Measurements from ENCODE around the gene TRIM44.
"Not testable (repeated sequence)": the region's sequence is repeated elsewhere in the genome, so short reads cannot be mapped to it uniquely, and the experiment has no call there.

The TRIM44 gene

DNA sequence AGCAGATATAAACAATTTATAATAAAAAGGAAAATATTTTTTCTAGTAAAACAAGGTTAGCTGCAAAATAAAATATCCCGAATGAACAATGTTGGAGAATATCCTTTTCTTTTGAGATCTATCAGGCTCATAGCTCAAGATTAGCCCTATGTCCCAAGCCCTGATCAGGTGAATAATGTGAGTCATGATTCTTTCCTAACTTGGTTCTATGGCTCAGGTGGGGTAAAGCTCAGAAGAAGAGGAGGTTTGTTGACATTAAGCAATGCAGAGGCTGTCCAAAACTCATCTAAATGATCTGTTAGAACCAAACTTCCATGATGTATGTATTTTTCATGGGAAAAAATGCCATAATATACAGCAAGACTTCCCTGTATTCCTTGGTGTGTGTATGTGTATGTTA is 86.1 kb downstream of the TRIM44 start:
- H3K27ac ChIP-seq = no peak overlapping the region
- no peak overlapping the region for H3K4me3 ChIP-seq (ENCODE audit: low read depth, low read length)
- no peak overlapping the region for H2AFZ ChIP-seq

DNA sequence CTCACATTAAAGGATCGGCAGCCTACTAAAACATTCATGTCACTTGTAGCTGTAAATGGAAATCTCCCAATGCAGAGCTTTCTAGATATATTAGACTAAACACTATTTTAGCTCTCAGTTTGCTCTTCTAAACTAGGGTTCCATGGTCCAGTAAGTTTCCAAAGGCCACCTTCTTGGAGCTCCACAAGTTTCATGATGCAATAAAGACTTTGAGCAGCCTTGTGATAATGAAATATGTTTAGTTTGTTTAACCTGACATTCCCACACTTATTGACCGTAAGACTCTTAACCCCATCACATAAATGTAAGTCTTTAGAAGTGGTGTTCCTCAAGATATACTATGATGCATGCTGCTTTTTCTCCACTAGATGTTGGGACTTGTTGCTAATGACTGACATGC is 87.7 kb downstream of the TRIM44 start:
- no peak overlapping the region for H3K9ac ChIP-seq
- no peaks in the 10 kb centered on the region for H3K4me1 ChIP-seq
- H3K9me3 ChIP-seq (ENCODE audit: control insufficient read depth, low read length) = no peaks in the 10 kb centered on the region
- no peak overlapping the region for H3K4me3 ChIP-seq (ENCODE audit: low read depth, low read length)
- no peak overlapping the region for H3K27ac ChIP-seq
- no peak overlapping the region for H2AFZ ChIP-seq
- no peaks in the 10 kb centered on the region for H3K79me2 ChIP-seq
- no peaks in the 10 kb centered on the region for H3K27me3 ChIP-seq (ENCODE audit: control insufficient read depth, insufficient read depth, low read length)
- no peaks in the 10 kb centered on the region for H3K36me3 ChIP-seq (ENCODE audit: control insufficient read depth, insufficient read depth, low read length)
- TF ChIP-seq, protein P1, sequence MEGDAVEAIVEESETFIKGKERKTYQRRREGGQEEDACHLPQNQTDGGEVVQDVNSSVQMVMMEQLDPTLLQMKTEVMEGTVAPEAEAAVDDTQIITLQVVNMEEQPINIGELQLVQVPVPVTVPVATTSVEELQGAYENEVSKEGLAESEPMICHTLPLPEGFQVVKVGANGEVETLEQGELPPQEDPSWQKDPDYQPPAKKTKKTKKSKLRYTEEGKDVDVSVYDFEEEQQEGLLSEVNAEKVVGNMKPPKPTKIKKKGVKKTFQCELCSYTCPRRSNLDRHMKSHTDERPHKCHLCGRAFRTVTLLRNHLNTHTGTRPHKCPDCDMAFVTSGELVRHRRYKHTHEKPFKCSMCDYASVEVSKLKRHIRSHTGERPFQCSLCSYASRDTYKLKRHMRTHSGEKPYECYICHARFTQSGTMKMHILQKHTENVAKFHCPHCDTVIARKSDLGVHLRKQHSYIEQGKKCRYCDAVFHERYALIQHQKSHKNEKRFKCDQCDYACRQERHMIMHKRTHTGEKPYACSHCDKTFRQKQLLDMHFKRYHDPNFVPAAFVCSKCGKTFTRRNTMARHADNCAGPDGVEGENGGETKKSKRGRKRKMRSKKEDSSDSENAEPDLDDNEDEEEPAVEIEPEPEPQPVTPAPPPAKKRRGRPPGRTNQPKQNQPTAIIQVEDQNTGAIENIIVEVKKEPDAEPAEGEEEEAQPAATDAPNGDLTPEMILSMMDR (IDR thresholded peaks at IDR 0.05) = no peak
- H3K4me2 ChIP-seq (ENCODE audit: low read length) = no peak overlapping the region

More for the DNA sequence above, 86.1 kb downstream of the TRIM44 start:
- no peaks in the 10 kb centered on the region for H3K4me1 ChIP-seq
- H3K79me2 ChIP-seq = no peaks in the 10 kb centered on the region
- TF ChIP-seq, protein P1 (IDR thresholded peaks at IDR 0.05) = no peak
- no peaks in the 10 kb centered on the region for H3K36me3 ChIP-seq (ENCODE audit: control insufficient read depth, insufficient read depth, low read length)
- no peaks in the 10 kb centered on the region for H3K27me3 ChIP-seq (ENCODE audit: control insufficient read depth, insufficient read depth, low read length)
- H3K9ac ChIP-seq = no peak overlapping the region
- H3K9me3 ChIP-seq (ENCODE audit: control insufficient read depth, low read length) = no peaks in the 10 kb centered on the region
- no peak overlapping the region for H3K4me2 ChIP-seq (ENCODE audit: low read length)

DNA sequence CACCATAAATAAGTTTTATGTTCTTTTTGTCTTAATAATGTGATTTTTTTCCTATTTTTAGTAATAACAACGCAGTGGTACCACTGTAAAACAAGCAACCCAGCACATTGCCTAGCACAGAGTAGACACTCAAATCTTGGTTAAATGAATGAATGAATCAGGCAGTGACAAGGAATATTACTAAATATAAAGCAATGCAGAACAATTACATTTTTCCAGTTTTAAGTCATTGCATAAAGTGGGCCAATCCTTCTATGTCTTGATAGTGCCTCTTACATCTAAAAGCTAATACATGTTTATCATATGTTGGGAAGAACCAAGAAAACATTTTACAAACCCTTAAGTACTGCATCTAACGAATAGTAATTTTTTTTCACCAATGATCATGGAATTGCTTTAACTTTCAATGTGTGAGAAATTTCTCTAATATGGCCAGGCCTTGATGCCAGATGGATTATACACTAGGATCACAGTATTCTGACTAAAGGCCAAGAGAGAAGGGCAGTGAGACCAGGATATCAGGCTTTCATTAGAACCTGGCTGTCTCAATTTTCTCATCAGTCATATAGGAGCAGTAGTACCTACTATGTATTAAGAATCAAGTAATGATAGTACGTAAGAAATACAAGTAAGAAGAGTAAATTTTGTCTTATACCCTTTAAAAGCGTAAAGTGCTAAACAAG is 88.5 kb downstream of the TRIM44 start:
- Histone ChIP-seq H3K9me3 (ENCODE audit: control insufficient read depth, low read length) (no peaks in the 10 kb centered on the region), H3K27me3 (ENCODE audit: control insufficient read depth, insufficient read depth, low read length) (no peaks in the 10 kb centered on the region), H3K79me2 (no peaks in the 10 kb centered on the region), H3K4me1 (no peaks in the 10 kb centered on the region), H3K4me3 (ENCODE audit: low read depth, low read length) (no peak overlapping the region), H2AFZ (no peak overlapping the region), H3K4me2 (ENCODE audit: low read length) (no peak overlapping the region), H3K9ac (no peak overlapping the region), H3K27ac (no peak overlapping the region), H3K36me3 (ENCODE audit: control insufficient read depth, insufficient read depth, low read length) (no peaks in the 10 kb centered on the region)
- TF ChIP-seq, protein P1 (IDR thresholded peaks at IDR 0.05) = no peak

DNA sequence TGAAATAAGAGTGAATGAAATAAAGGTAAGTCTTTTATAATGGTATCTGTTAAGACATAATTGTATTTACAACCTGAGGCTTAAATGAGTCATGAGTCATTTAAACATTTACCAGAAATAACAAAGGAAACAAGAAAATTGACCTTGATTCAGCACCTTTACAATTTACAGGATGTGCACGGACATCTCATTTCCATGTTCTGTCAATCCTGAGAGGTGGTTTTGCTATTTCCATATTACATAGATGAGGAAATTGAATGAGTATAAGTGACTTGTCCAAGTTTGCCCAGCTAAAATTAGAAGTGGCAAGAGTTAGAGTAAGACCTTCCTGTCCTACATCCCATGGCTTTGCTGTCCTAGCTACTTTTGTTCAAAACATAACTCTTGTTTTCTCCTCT is 89.1 kb downstream of the TRIM44 start:
- TF ChIP-seq, protein P1 (IDR thresholded peaks at IDR 0.05) = no peak
- no peaks in the 10 kb centered on the region for H3K79me2 ChIP-seq
- H3K9me3 ChIP-seq (ENCODE audit: control insufficient read depth, low read length) = no peaks in the 10 kb centered on the region
- no peak overlapping the region for H3K27ac ChIP-seq
- H3K9ac ChIP-seq = no peak overlapping the region
- no peak overlapping the region for H3K4me3 ChIP-seq (ENCODE audit: low read depth, low read length)
- H3K4me2 ChIP-seq (ENCODE audit: low read length) = no peak overlapping the region
- no peaks in the 10 kb centered on the region for H3K4me1 ChIP-seq
- no peaks in the 10 kb centered on the region for H3K36me3 ChIP-seq (ENCODE audit: control insufficient read depth, insufficient read depth, low read length)
- no peaks in the 10 kb centered on the region for H3K27me3 ChIP-seq (ENCODE audit: control insufficient read depth, insufficient read depth, low read length)
- no peak overlapping the region for H2AFZ ChIP-seq

DNA sequence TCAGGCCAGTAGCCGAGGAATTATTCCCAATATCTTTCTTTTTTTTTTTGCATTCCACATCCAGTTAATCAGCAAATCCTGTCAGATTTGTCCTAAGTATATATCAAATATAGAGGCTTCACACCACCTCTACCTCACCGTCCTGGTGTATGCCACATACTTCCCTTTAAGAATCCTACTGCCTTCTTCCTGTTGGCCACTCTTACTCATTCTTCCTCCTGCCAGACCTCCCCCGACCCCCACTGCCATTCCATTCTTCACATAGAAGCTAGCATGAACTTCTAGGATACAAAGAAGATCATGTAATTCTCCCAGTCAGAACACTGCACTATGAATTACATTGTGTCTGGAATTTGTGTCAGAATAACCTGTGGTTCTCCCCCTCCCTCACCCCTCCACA is 89.5 kb downstream of the TRIM44 start:
- H3K9me3 ChIP-seq (ENCODE audit: control insufficient read depth, low read length) = no peaks in the 10 kb centered on the region
- no peak overlapping the region for H3K9ac ChIP-seq
- no peaks in the 10 kb centered on the region for H3K27me3 ChIP-seq (ENCODE audit: control insufficient read depth, insufficient read depth, low read length)
- no peaks in the 10 kb centered on the region for H3K4me1 ChIP-seq
- TF ChIP-seq, protein P1 (IDR thresholded peaks at IDR 0.05) = no peak
- no peaks in the 10 kb centered on the region for H3K79me2 ChIP-seq
- no peaks in the 10 kb centered on the region for H3K36me3 ChIP-seq (ENCODE audit: control insufficient read depth, insufficient read depth, low read length)
- H3K27ac ChIP-seq = no peak overlapping the region
- H3K4me2 ChIP-seq (ENCODE audit: low read length) = no peak overlapping the region
- H3K4me3 ChIP-seq (ENCODE audit: low read depth, low read length) = no peak overlapping the region
- no peak overlapping the region for H2AFZ ChIP-seq

DNA sequence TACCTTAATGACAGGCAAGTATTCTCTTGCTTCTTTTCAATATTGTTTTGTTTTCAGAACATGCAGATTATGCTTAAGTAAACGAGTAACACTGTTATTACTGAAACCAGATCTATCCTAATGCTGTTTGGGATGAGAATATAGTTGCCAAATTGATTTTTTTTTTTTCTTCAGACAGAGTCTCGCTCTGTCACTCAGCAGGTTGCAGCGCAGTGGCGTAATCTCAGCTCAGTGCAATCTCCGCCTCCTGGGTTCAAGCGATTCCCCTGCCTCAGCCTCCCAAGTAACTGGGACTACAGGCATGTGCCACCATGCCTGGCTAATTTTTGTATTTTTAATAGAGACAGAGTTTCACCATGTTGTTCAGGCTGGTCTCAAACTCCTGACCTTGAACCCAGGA is 91.0 kb downstream of the TRIM44 start:
- H3K9ac ChIP-seq; H3K27me3 ChIP-seq (ENCODE audit: control insufficient read depth, insufficient read depth, low read length); H3K27ac ChIP-seq; H3K4me2 ChIP-seq (ENCODE audit: low read length); H3K9me3 ChIP-seq (ENCODE audit: control insufficient read depth, low read length); H3K4me3 ChIP-seq (ENCODE audit: low read depth, low read length); H3K36me3 ChIP-seq (ENCODE audit: control insufficient read depth, insufficient read depth, low read length); H3K79me2 ChIP-seq; H3K4me1 ChIP-seq; H2AFZ ChIP-seq: not testable (repeated sequence)

DNA sequence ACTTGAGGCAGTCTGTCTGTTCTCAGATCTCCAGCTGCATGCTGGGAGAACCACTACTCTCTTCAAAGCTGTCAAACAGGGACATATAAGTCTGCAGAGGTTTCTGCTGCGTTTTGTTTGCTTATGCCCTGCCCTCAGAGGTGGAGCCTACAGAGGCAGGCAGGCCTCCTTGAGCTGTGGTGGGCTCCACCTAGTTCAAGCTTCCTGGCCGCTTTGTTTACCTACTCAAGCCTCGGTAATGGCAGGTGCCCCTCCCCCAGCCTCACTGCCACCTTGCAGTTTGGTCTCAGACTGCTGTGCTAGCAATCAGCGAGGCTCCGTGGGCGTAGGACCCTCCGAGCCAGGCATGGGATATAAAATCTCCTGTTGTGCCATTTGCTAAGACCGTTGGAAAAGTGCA is 97.4 kb downstream of the TRIM44 start:
- not testable (repeated sequence) for H2AFZ ChIP-seq; H3K79me2 ChIP-seq; H3K9ac ChIP-seq; H3K27ac ChIP-seq; H3K36me3 ChIP-seq (ENCODE audit: control insufficient read depth, insufficient read depth, low read length); H3K27me3 ChIP-seq (ENCODE audit: control insufficient read depth, insufficient read depth, low read length); H3K4me3 ChIP-seq (ENCODE audit: low read depth, low read length); H3K9me3 ChIP-seq (ENCODE audit: control insufficient read depth, low read length); H3K4me2 ChIP-seq (ENCODE audit: low read length)
- H3K4me1 ChIP-seq = peaks cover 12% of the 10 kb centered on the region
